22Rv1 (cell line): ENCODE results near the gene FARS2.

ENCODE experiments used
- H3K27ac ChIP-seq: fragments of 450-650 bp; 2 replicates; pipeline ENCODE4 v1.5.1; 2017
- ZFX ChIP-seq: fragments of 450-650 bp; IDR thresholded peaks from 2 replicates; pipeline ENCODE4 v1.6.1; 2017; ENCODE audit warnings: antibody characterized with exemption, borderline replicate concordance
- TF ChIP-seq, protein P1 (sequence below): fragments of 450-650 bp; IDR thresholded peaks from 2 replicates; pipeline ENCODE4 v1.5.1; 2017; ENCODE audit warnings: mild to moderate bottlenecking

FARS2 gene

DNA sequence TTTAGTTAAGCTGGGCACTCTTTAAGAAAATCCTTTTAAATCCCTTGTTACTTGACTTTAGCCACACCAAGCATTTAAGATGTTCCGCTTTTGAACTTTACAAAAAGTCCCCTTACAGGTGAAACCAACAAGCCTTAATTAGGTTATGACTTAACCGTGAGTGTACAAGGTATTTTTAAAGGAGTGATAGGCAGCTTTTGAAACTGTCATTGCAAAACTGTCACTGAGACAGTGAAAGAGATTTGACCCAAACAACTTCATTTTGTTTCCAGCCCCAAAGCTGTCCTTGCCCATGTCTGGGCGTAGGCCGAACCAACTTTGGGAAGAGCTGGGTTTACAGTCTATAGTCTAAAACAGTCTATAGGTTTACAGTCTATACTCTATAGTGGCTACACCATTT lies 305.4 kb downstream of the FARS2 start:
- TF ChIP-seq ZFX, result no peak
- TF ChIP-seq, protein P1, sequence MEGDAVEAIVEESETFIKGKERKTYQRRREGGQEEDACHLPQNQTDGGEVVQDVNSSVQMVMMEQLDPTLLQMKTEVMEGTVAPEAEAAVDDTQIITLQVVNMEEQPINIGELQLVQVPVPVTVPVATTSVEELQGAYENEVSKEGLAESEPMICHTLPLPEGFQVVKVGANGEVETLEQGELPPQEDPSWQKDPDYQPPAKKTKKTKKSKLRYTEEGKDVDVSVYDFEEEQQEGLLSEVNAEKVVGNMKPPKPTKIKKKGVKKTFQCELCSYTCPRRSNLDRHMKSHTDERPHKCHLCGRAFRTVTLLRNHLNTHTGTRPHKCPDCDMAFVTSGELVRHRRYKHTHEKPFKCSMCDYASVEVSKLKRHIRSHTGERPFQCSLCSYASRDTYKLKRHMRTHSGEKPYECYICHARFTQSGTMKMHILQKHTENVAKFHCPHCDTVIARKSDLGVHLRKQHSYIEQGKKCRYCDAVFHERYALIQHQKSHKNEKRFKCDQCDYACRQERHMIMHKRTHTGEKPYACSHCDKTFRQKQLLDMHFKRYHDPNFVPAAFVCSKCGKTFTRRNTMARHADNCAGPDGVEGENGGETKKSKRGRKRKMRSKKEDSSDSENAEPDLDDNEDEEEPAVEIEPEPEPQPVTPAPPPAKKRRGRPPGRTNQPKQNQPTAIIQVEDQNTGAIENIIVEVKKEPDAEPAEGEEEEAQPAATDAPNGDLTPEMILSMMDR, result no peak
- no peak overlapping the region for H3K27ac ChIP-seq

DNA sequence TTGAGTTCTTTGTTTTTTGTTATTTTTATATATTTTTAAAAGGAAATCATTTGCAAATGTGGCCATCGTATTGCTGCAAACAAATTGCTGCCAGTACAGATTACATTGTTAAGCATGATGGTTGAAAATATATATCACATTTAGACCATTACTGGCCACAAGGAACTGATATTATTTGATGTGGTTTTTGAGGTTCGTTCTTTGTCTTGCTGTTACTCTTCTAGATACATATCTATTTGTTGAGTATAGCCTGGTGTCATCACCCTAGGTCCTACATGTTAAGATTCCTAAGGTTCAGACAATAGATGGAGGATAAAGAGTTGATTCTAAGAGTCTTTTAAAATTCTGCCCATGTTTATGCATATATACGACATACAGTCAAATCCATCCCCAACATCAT lies 306.0 kb downstream of the FARS2 start:
- H3K27ac ChIP-seq, result no peak overlapping the region
- TF ChIP-seq, protein P1, result no peak
- TF ChIP-seq ZFX, result no peak

DNA sequence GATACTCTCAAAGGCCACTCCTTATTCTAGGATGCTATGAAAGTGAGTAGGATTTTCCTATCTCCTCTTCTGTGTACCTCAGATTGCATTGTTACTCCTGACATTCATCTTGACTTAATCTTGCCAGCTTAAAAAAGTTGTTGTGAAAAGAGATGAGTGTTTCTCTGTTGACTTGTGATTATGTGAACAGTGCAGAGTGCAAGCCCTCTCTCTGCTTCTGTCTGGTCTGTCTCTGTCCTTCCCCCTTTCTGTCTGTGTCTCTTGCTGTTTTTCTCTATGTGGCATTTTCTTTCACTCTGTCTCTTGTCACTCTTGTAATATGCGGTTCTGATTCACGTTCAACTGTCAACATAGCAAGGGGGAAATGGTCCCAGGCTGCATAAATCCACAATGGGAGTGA lies 306.6 kb downstream of the FARS2 start:
- TF ChIP-seq, protein P1, result no peak
- no peak for TF ChIP-seq ZFX
- no peak overlapping the region for H3K27ac ChIP-seq

DNA sequence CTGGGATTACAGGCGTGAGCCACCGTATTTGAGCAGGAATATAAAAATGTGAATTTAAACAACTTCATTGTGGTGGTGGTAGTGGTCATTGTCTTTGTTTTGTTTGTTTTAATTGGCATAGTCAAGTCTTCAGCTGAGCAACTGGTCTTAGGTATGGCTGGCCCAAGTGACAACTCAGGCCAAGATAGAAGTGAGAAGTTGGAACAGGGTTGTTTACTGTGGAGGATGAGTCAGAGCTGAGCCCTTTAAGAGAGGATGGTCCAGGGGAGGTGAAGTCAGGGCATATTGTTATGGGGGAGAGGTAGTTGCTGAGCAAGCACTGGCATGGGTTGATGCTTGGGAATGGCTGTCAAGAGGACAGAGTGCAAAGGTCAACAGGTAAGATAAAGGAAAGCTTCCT lies 308.2 kb downstream of the FARS2 start:
- H3K27ac ChIP-seq, result no peak overlapping the region
- no peak for TF ChIP-seq ZFX
- TF ChIP-seq, protein P1, result no peak

DNA sequence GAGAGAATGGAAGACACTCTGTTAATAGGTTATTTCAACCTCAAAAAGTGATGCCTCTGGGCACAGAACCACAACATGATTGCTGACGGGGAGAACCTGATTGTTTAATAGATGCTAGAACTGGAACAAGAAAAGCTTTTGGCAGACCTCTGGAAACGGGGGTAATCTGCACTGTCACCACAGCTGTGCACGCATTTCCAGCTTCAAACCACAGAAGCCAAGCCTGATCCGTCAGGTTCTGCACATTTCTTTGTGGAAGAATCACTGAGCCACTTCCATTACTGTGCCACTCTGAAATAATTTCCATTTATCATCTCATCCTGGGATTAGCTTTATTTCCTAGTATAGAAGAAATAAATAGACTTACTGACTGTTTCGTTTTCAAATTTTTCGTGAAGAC lies 309.3 kb downstream of the FARS2 start:
- TF ChIP-seq, protein P1, result no peak
- TF ChIP-seq ZFX, result no peak
- H3K27ac ChIP-seq, result no peak overlapping the region

DNA sequence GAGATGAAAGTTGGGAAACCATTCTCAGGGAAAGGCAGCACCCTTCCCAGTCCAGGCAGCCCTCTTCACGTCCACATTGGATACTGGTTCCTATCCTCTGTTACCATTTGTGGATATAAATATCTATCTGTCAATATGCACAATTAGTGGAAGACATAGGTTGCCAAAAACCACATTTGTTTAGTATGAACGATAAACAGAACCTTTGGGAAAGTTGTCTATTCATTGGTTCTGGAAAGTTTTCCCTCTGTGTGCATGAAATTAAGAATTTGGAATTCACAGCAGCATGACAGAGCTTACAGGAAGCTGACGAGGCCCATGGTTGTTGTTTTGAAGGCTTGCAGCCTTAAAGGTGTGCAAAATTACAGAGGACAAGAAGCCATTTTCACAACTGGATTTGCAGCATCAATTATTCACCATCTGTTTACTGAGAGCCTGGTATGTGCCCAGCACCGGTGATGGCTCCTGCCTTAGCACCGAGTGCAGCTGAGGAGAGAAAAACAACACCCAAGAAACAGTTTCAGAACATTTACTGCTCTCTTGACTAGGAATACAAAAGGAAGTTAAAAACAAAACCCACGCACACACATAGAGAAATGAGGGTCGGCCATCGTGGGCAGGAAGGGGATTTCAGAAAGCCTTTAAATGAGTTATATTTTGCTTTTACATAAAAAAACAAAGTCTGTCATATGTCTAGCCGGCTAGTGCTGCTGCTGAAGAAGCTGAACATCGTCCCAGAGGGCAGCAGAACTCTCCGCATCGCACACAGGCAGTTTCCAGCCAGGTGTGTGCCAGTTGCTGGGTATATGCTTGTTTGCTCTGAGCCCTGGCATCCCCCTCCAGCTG lies 319.6 kb downstream of the FARS2 start:
- no peak overlapping the region for H3K27ac ChIP-seq
- TF ChIP-seq, protein P1, result no peak
- TF ChIP-seq ZFX, result no peak

DNA sequence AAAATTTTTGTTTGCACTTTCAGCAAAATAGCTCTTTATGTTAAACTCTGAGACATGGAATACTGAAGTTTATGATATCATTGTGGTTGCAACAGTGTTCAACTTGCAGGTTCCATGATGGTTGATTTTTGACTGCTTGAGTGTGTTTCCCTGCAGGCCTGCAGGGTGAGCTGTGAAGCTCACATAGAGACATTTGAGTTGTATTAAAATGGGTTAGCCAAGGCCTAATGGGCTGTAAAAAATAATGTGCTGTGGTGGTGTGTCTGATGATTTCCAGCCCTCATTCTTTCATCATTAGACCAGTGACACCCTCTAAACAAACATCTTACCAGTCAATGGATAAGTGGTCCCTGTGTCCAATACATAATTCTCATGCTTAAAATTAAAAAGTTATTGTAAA lies 321.4 kb downstream of the FARS2 start:
- no peak overlapping the region for H3K27ac ChIP-seq

More for the DNA sequence above, 321.4 kb downstream of the FARS2 start:
- TF ChIP-seq, protein P1, result no peak
- TF ChIP-seq ZFX, result no peak
